Activated CD8-positive, alpha-beta T cell treated with anti-CD3 and anti-CD28 coated beads, Interleukin-2, amount 10 ng/mL, durations not matched to agents 7 days and 5 days (primary cell): ENCODE data around the gene PYY. TPM values are rescaled to one million over a fixed set of nuclear protein-coding genes. Genes with fewer than 3 reads are reported as not detected.

Experiments
- ATAC-seq: fragments of 150-1000 bp; cut with Tn5 transposase; one replicate; pipeline ENCODE4 v1.10.0; 2021; ENCODE audit warnings: moderate library complexity
- CTCF ChIA-PET: fragments of 350-600 bp; sonication (Branson Sonifier 250); formaldehyde crosslinking; loops from one replicate; lab custom pipeline; 2021; ENCODE audit warnings: antibody characterized with exemption; lab: Charles Lee
- POLR2A ChIA-PET: fragments of 350-600 bp; sonication (Branson Sonifier 250); formaldehyde crosslinking; loops from one replicate; lab custom pipeline; 2021; ENCODE audit warnings: antibody characterized with exemption; lab: Charles Lee
- DNase-seq: peaks from one replicate; pipeline ENCODE4 v3.0.0-alpha.2; 2020
- H3K27ac Mint-ChIP-seq: one replicate; pipeline ENCODE4 v1.8.0; 2021; ENCODE audit warnings: mild to moderate bottlenecking, mixed read lengths
- H3K27me3 Mint-ChIP-seq: one replicate; pipeline ENCODE4 v1.8.0; 2021; ENCODE audit warnings: low read depth, mixed read lengths
- H3K36me3 Mint-ChIP-seq: one replicate; pipeline ENCODE4 v1.8.0; 2021; ENCODE audit warnings: low read depth, mixed read lengths
- H3K4me1 Mint-ChIP-seq: one replicate; pipeline ENCODE4 v1.8.0; 2021; ENCODE audit warnings: low read depth, mixed read lengths
- H3K4me3 Mint-ChIP-seq: one replicate; pipeline ENCODE4 v1.8.0; 2021; ENCODE audit warnings: mild to moderate bottlenecking, mixed read lengths
- H3K9me3 Mint-ChIP-seq: one replicate; pipeline ENCODE4 v1.8.0; 2022; ENCODE audit warnings: mixed read lengths; ENCODE audit not compliant: insufficient read depth
- total RNA-seq, 2 experiments: library from RNA; stranded (reverse); gene quantifications; one replicate each; pipeline ENCODE4 v1.2.3, GENCODE V29; 2021

Gene PYY
- total RNA-seq, 2 experiments from 2014 or later, result not detected

- POLR2A ChIA-PET, result no interaction called here
Measured at GRCh38 chr17:43911904-43912303, 41.8 kb downstream of the PYY start.

GRCh38 chr17:43909537-43910231 is 44.1 kb downstream of the PYY start:
- DNase-seq (no peak), ATAC-seq (no peak)
- ChIA-PET POLR2A (interaction anchor here (0.9 to 1.4 kb wide), 2 partner anchors 9 to 105 kb away, joined by 3 to 5 read pairs; partner anchors contain the start of gene TMEM101), CTCF (interaction anchor here (0.8 to 4.2 kb wide), 26 partner anchors 10 to 214 kb away, joined by 3 to 36 read pairs (median 4); partner anchors contain the start of genes HDAC5, NAGS and PPY)
- Mint-ChIP-seq H3K36me3 (no peaks in the 10 kb centered on the region), H3K9me3 (no peaks in the 10 kb centered on the region), H3K4me3 (no peak overlapping the region), H3K27ac (no peak overlapping the region), H3K27me3 (peaks cover 37% of the 10 kb centered on the region), H3K4me1 (peaks cover 13% of the 10 kb centered on the region)

More at GRCh38 chr17:43911904-43912303, 41.8 kb downstream of the PYY start:
- CTCF ChIA-PET, result interaction anchor here (3.9 kb wide), 1 partner anchor 13 kb away, joined by 36 read pairs; no protein-coding TSS in a partner anchor
- no peak overlapping the region for H3K27ac Mint-ChIP-seq
- no peak for DNase-seq
- H3K4me3 Mint-ChIP-seq, result no peak overlapping the region
- H3K27me3 Mint-ChIP-seq, result peaks cover 20% of the 10 kb centered on the region
- no peaks in the 10 kb centered on the region for H3K9me3 Mint-ChIP-seq
- H3K4me1 Mint-ChIP-seq, result peaks cover 14% of the 10 kb centered on the region
- H3K36me3 Mint-ChIP-seq, result no peaks in the 10 kb centered on the region
- ATAC-seq, result no peak

GRCh38 chr17:43907998-43908721 is 45.6 kb downstream of the PYY start:
- Mint-ChIP-seq H3K36me3 (no peaks in the 10 kb centered on the region), H3K9me3 (no peaks in the 10 kb centered on the region), H3K4me3 (no peak overlapping the region), H3K27me3 (peaks cover 46% of the 10 kb centered on the region), H3K4me1 (peaks cover 13% of the 10 kb centered on the region), H3K27ac (no peak overlapping the region)
- POLR2A ChIA-PET, result interaction anchor here (1.4 kb wide), 1 partner anchor 8 kb away, joined by 5 read pairs; no protein-coding TSS in a partner anchor
- ATAC-seq, result peak; percentile 59
- DNase-seq, result peak; percentile 58
- CTCF ChIA-PET, result interaction anchor here (0.7 to 4.2 kb wide), 11 partner anchors 9 to 215 kb away, joined by 3 to 36 read pairs (median 4); partner anchors contain the start of genes HDAC5 and PPY

GRCh38 chr17:43907425-43907981 is 46.2 kb downstream of the PYY start, which contains the start of gene MPP2:
Gene MPP2, minus strand, starts transcription at chr17:43907536. Its CDS starts 3,076 bp downstream, at chr17:43904460.
- Mint-ChIP-seq H3K4me3 (peak within 1 kb of the TSS; percentile 27), H3K27me3 (peaks cover 46% of the 10 kb centered on the region), H3K27ac (no peak within 1 kb of the TSS), H3K9me3 (no peaks in the 10 kb centered on the region), H3K4me1 (peaks cover 13% of the 10 kb centered on the region), H3K36me3 (no peaks in the 10 kb centered on the region)
- peak; percentile 50 for ATAC-seq
- POLR2A ChIA-PET, result interaction anchor here (0.6 kb wide), 1 partner anchor 1891 kb away, joined by 3 read pairs; no protein-coding TSS in a partner anchor
- CTCF ChIA-PET, result interaction anchor here (1.5 to 4.2 kb wide), 6 partner anchors 9 to 208 kb away, joined by 3 to 36 read pairs (median 6); partner anchors contain the start of gene PPY
- DNase-seq, result peak; percentile 50

- Mint-ChIP-seq H3K9me3 (no peaks in the 10 kb centered on the region), H3K4me3 (peak overlapping the region; percentile 27), H3K27me3 (peaks cover 46% of the 10 kb centered on the region), H3K36me3 (no peaks in the 10 kb centered on the region), H3K27ac (no peak overlapping the region), H3K4me1 (peaks cover 13% of the 10 kb centered on the region)
- DNase-seq (no peak), ATAC-seq (no peak)
- ChIA-PET POLR2A (interaction anchor here (0.6 kb wide), 1 partner anchor 1891 kb away, joined by 3 read pairs; no protein-coding TSS in a partner anchor), CTCF (interaction anchor here (1.7 to 4.2 kb wide), 3 partner anchors 10 to 37 kb away, joined by 3 to 36 read pairs (median 17); partner anchors contain the start of gene PPY)
Measured at GRCh38 chr17:43906951-43907424, 46.8 kb downstream of the PYY start.

- Mint-ChIP-seq H3K27me3 (peaks cover 46% of the 10 kb centered on the region), H3K4me3 (peak overlapping the region; percentile 27), H3K27ac (no peak overlapping the region), H3K9me3 (no peaks in the 10 kb centered on the region), H3K36me3 (no peaks in the 10 kb centered on the region), H3K4me1 (peaks cover 13% of the 10 kb centered on the region)
- ATAC-seq (no peak), DNase-seq (peak; percentile 31)
- POLR2A ChIA-PET, result no interaction called here
- CTCF ChIA-PET, result interaction anchor here (1.7 to 4.2 kb wide), 3 partner anchors 10 to 38 kb away, joined by 3 to 36 read pairs (median 17); partner anchors contain the start of gene PPY
Measured at GRCh38 chr17:43905985-43906852, 47.5 kb downstream of the PYY start.

- ChIA-PET CTCF (no interaction called here), POLR2A (no interaction called here)
- Mint-ChIP-seq H3K9me3 (no peaks in the 10 kb centered on the region), H3K4me1 (peaks cover 21% of the 10 kb centered on the region), H3K27ac (no peak overlapping the region), H3K4me3 (no peak overlapping the region), H3K27me3 (peaks cover 46% of the 10 kb centered on the region), H3K36me3 (no peaks in the 10 kb centered on the region)
- DNase-seq (no peak), ATAC-seq (no peak)
Measured at GRCh38 chr17:43905400-43905984, 48.2 kb downstream of the PYY start.

Other genes with a start within 250 kb of the PYY start
- not detected for gene SOST, start 195.1 kb downstream of the PYY start, total RNA-seq
- gene DUSP3, start 175.0 kb downstream of the PYY start, total RNA-seq, result 10 to 100 TPM in 1 of 2 experiments, 1 to 10 TPM in 1; 9.2 to 14.7 TPM
- not detected for gene CFAP97D1, start 173.5 kb downstream of the PYY start, total RNA-seq
- gene MPP3, start 120.8 kb downstream of the PYY start, total RNA-seq, result not detected
- not detected for gene CD300LG, start 106.8 kb downstream of the PYY start, total RNA-seq
- 1 to 10 TPM; 1.2 to 1.8 TPM for gene MPP2, start 46.4 kb downstream of the PYY start, total RNA-seq
- not detected for gene PPY, start 11.5 kb downstream of the PYY start, total RNA-seq
- under 1 TPM; 0.68 to 0.78 TPM for gene NAGS, start 50.7 kb upstream of the PYY start, total RNA-seq
- 10 to 100 TPM; 24.3 to 26.0 TPM for gene TMEM101, start 61.0 kb upstream of the PYY start, total RNA-seq
- 10 to 100 TPM; 61.9 to 62.5 TPM for gene LSM12, start 112.7 kb upstream of the PYY start, total RNA-seq
- 10 to 100 TPM; 19.3 to 19.7 TPM for gene G6PC3, start 116.8 kb upstream of the PYY start, total RNA-seq
- gene HDAC5, start 169.7 kb upstream of the PYY start, total RNA-seq, result 10 to 100 TPM; 24.0 to 24.9 TPM
- 10 to 100 TPM; 16.4 to 18.0 TPM for gene HROB, start 188.0 kb upstream of the PYY start, total RNA-seq
- gene ASB16, start 216.8 kb upstream of the PYY start, total RNA-seq, result under 1 TPM; 0.26 to 0.42 TPM
- 10 to 100 TPM; 26.7 to 27.9 TPM for gene TMUB2, start 233.0 kb upstream of the PYY start, total RNA-seq
- gene ATXN7L3, start 245.9 kb upstream of the PYY start, total RNA-seq, result 100 to 1,000 TPM; 116 to 120 TPM